ENCODE data around the gene TSPEAR.

DNA sequence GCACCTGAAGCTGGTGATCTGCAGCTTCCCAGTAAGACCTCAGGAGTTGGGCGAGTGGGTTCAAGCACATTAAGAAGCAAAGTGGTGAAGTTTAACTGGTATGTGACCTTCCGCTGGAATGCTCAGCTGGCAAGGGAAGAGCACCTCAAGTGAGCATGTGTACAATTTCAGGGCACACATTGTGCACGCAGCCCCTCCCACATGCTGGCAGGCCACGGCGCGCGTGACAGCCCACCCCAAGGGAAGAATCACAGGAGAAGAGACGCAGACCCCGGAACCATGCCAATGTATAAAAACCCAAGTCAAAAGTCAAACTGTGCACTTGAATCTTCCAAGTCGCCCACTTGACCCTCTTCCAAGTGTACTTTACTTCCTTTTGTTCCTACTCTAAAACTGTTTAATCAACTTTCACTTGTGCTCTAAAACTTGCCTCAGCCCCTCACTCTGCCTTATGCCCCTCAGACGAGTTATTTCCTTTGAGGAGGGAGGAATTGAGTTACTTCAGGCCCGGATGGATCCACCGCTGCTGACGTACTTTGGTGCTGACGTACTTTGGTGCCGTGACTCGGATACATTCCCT is 236.0 kb downstream of the TSPEAR start:
- no peak for TF ChIP-seq POLR2A (IDR thresholded peaks at IDR 0.05)
- TF ChIP-seq, protein P1, sequence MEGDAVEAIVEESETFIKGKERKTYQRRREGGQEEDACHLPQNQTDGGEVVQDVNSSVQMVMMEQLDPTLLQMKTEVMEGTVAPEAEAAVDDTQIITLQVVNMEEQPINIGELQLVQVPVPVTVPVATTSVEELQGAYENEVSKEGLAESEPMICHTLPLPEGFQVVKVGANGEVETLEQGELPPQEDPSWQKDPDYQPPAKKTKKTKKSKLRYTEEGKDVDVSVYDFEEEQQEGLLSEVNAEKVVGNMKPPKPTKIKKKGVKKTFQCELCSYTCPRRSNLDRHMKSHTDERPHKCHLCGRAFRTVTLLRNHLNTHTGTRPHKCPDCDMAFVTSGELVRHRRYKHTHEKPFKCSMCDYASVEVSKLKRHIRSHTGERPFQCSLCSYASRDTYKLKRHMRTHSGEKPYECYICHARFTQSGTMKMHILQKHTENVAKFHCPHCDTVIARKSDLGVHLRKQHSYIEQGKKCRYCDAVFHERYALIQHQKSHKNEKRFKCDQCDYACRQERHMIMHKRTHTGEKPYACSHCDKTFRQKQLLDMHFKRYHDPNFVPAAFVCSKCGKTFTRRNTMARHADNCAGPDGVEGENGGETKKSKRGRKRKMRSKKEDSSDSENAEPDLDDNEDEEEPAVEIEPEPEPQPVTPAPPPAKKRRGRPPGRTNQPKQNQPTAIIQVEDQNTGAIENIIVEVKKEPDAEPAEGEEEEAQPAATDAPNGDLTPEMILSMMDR (IDR thresholded peaks at IDR 0.05): no peak

Measured in right lobe of liver (tissue), 4 donors.